Measurements from ENCODE around the gene C3orf20. TPM values are rescaled to one million over a fixed set of nuclear protein-coding genes. Genes with fewer than 3 reads are reported as not detected.

The C3orf20 gene
- total RNA-seq = 0.24 and 0.25 TPM in 2 replicates

- intact Hi-C loops (cut with micrococcal nuclease) = no loop called here
Measured at GRCh38 chr3:14674841-14675240, at the start of gene C3orf20. C3orf20 (plus strand) TSS chr3:14675141; CDS start chr3:14682714, 7,573 bp downstream.

DNA sequence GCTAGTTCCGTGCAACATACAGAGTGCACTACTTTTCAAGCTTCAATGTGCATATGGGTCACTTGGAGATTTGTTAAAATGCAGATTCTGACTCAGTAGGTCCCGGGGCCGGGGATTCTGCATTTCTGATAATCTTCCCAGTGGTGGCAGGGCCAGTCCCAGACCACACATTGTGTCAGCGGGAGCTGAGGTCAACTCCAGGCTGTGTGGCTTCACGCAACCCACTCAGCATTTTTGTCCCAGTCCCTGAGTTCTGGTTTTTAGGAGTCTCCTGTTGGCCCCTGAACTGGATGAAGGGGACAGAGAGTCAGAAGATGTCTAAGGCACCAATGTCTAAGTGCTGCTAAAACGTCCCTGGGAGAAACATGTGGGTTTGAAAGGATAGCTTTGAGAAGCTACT, 49.5 kb upstream of the C3orf20 start:
- intact Hi-C loops (cut with micrococcal nuclease) = no loop called here

- intact Hi-C loops (cut with micrococcal nuclease) = no loop called here
Measured at GRCh38 chr3:14627815-14628214, 47.1 kb upstream of the C3orf20 start.

DNA sequence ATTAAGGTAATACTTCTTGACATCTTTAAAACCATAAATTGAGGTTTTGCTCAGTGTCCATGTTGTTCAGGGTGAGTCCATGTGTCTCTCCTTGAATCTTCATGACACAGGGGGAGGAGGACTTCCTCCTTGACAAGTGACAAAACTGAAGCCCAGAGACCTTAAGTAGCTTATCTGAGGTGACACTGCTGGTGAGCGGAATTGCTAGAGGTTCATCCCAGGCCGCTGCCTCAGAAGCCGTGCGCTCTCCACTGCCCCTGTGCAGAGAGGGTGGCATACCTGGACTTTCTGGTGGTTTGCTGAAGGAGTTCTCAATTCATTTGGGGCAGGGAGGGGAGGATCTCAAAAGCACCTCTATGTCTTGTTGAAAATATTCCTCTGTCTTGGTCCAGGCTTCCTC, 46.5 kb upstream of the C3orf20 start:
- intact Hi-C loops (cut with micrococcal nuclease) = no loop called here

GRCh38 chr3:14630404-14631100, 44.4 kb upstream of the C3orf20 start:
- intact Hi-C loops (cut with micrococcal nuclease) = no loop called here

- intact Hi-C loops (cut with micrococcal nuclease) = no loop called here
Measured at GRCh38 chr3:14631101-14631497, 43.8 kb upstream of the C3orf20 start.

- intact Hi-C loops (cut with micrococcal nuclease) = no loop called here
Measured at GRCh38 chr3:14631687-14632441, 43.1 kb upstream of the C3orf20 start.

GRCh38 chr3:14632442-14632930, 42.5 kb upstream of the C3orf20 start:
- intact Hi-C loops (cut with micrococcal nuclease) = no loop called here

- intact Hi-C loops (cut with micrococcal nuclease) = no loop called here
Measured at GRCh38 chr3:14633417-14633816, 41.5 kb upstream of the C3orf20 start.

- intact Hi-C loops (cut with micrococcal nuclease) = loop anchor here (1.0 kb wide), 2 partner anchors 147 to 287 kb away; no protein-coding TSS in a partner anchor
Measured at GRCh38 chr3:14633819-14634424, 41.0 kb upstream of the C3orf20 start.

DNA sequence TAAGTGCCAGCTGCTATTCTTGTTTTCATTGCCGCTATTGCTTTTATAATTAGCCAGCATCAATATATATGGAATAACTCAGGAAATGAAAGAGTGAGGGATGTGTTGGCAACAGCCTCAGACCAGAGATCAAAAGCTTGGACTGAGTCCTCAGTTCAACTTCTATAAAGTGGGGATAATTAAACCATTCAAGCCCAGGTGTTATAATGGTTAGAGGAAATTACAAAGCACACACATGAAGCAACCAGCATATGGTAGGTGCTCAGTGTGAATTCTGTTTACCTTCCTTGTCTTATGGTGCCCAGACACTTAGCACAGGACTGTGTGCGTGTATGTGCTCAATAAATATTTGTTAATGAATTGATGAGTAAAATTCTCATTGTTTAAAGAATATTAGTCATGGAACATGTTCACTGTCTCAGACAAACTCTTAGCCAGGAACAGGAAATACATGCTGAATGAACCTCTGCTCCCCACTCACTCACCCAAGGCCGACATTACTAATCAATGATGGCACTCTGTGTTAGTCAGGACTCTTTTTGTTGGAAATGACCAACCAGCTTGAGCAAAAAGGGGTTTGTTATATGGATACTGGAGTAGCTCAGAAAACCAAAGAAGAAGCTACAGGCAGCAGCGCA, 40.1 kb upstream of the C3orf20 start:
- intact Hi-C loops (cut with micrococcal nuclease) = loop anchor here (1.0 kb wide), 2 partner anchors 146 to 286 kb away; no protein-coding TSS in a partner anchor

DNA sequence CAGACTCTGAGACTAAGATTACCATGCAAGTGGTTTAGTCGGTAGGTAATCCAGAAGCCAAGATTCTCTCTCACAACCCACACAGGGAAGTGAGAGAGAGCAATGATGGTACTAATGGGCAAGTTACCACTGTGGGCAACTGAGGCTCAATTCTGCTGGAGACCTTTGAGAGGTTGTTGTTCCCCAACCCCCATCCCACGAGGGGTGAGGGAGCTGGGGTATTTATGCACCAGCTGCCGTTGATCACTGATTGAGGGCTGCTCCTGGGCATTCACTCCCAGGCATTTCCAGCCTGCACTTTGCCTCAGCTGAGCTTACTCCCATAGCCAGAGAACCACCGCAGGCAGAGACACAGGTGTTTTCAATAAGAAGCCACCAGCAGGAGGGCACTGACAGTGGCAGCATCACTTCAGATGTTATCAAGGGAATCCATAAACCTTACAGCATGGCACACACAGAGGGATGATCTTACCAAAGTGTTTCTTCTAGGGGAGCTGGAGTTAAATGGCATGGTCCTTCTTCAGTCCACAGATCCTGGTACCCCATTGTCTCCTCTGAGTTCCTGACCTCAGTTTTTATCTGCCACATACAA, 38.3 kb upstream of the C3orf20 start:
- intact Hi-C loops (cut with micrococcal nuclease) = no loop called here

DNA sequence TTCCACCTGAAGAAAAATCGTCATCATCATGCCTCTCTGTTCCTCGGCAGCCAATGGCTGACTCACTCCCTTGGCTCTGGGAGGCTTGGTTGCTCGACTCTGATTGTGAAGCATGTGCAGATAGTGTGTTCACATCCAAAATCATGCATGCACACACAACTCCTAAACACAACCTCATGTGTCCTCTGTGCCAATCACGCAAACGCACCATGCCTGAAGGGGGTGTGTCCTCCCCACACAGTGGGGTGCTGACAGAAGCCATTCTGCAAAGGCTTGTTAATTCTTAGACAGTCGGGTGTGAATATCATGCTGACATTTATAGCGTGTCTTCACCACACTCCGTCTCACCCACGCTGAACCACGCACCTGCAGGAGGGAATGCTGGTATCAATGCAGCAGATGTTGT, 34.8 kb upstream of the C3orf20 start:
- intact Hi-C loops (cut with micrococcal nuclease) = no loop called here

DNA sequence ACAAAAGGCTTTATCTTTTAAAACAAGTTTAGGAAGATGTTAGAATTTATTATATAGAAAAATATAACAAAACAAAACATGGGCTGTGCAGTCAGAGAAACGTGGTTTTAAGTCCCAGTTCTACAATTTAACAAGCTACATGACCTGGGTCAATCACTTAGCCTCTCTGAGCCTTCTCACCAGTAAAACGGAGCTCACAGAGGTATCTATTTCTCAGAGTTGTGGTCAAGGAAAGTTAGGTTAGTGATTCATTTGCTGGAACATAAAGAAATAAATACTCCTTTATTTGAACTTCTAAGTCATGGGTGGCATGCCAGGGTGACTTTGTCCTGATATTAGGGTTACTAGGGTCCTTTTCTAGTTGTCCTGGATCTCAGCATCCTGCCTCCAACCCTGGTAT, 34.2 kb upstream of the C3orf20 start:
- intact Hi-C loops (cut with micrococcal nuclease) = no loop called here

GRCh38 chr3:14641346-14641745, 33.6 kb upstream of the C3orf20 start:
- intact Hi-C loops (cut with micrococcal nuclease) = no loop called here

DNA sequence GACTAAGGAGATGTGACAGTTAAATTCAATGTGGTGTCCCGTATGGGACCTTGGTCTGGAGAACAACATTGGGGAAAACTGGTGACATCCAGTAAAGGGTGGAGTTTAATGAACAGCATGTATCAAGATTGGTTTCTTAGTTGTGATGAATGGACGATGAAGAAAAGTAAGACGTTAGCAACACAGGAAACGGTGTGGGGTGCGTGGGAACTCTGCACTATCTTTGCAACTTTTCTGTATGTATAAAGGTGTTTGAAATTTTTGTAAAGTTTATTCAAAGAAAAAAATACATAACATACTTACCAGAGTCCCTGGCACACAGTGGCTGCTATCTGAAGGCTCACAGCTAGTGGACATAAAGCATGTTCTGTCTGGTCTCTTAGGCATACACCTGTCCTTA, 29.5 kb upstream of the C3orf20 start:
- intact Hi-C loops (cut with micrococcal nuclease) = no loop called here

DNA sequence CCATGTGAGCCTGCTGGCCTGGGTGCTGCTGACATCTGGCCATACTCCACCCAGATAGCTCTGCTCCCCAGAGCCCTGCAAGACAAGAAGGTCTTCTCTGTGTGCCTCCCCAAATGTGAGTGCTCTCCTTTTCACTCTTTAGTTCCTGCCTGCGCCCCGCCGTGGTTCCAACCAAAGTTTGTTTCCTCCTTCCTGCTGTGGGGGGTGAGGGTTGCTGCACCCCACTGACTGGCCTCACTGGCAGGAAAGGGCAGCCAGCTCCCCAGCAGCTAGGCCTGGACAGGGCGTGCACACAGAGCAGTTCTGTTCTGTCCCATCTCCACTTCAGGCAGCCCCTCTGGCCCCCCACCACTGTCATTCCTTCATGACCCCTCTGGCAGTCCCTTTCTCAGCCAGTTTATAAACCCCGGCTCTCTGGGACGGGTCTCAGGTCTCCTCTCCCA, 28.8 kb upstream of the C3orf20 start:
- intact Hi-C loops (cut with micrococcal nuclease) = no loop called here

DNA sequence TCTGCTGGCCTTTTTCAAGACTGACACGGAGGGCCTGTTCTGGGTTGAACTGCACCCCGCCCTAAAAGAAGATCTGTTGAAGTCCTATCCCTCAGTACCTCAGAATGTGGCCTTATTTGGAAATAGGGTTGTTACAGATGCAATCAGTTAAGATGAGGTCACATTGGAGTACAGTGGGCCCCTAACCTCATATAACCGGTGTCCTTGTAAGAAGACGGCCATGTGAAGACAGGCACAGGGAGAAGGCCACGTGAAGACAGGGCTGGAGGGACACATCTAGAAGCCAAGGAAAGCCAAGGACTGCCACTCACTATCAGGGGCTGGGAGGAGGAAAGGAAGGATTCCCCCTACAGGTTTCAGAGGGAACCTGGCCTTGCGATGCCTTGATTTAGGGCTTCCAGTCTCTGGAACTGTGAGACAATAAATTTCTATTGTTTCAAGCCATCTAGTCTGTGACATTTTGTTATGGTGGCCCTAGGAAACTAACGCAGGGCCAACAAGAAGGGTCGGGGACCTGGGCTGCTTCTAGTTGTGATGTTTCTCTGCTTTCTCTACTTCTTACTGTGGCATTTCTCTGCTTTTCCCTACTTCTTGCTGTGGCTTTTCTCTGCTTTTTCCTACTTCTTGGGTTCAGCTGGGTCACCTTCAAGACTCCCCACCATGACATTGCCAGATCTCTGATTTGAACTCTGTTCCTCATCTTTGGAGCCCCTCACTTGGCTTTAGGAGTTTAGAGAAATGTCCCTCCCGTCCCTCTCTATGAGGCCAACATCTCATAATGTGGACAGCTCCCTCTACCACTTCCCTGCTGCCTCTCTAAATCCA, 28.1 kb upstream of the C3orf20 start:
- intact Hi-C loops (cut with micrococcal nuclease) = no loop called here

DNA sequence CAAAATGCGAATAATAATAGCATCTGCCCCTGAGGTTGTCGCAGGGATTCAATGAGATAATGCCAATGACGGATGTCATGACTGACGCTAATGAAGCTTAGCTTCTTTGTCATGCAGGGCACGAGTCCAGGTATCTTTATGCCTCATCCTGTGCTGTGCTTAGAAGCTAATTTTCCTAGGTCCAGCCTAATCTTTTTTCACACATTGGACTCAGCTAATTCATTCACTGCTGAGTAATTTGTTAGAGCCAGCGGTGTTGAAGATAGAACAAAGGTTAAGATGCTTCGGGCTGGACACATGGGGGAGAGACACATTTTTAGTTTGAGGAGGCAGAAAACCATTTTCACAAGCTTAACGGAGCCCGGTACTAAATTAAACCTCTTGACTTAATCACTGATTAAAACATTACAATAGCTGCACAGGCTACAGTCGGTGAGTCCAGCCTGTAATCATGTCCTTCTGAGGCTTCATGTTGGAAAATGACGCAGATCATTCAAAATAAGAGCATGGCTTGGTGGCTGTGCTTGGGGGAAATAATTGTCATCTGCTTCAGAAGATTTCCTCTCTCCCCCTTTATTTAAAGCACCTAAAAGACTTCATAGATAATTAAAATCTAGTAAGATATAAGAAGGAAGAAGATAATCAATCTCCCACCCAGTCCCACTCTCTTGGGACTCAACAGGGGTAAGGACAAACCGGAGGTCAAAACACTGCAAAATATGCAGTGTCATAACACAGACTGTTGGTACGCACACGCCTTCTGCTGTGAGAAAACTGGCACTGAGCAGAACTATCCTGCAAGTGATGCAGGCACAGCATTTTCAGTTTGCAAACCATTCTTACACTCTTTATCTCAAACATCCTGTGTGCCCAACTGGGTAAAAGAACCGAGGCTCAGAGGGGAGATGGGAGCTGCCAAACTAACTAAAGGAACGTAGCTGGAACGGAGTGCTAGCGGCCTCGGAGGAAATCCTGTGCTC, 26.7 kb upstream of the C3orf20 start:
- intact Hi-C loops (cut with micrococcal nuclease) = no loop called here
